ENCODE results near the gene LENG1.

- TF ChIP-seq POLR2A (IDR thresholded peaks at IDR 0.05; ENCODE audit: low read length) (no peak), GATA1 (IDR thresholded peaks at IDR 0.05; ENCODE audit: low read depth, low read length) (no peak)
Observed at GRCh38 chr19:54155694-54156093, 3.8 kb downstream of the LENG1 start.
